C4-2B (cell line): ENCODE results near the gene WFIKKN2.

Source experiments
- H3K27ac ChIP-seq: fragments of 450-650 bp; 2 replicates; pipeline ENCODE4 v1.5.1; 2017
- ZFX ChIP-seq: fragments of 450-650 bp; IDR thresholded peaks from 2 replicates; pipeline ENCODE4 v1.6.1; 2017
- TF ChIP-seq, protein P1 (sequence below): fragments of 450-650 bp; conservative IDR thresholded peaks from 2 replicates; pipeline ENCODE4 v1.5.1; 2017; ENCODE audit warnings: mild to moderate bottlenecking

Gene WFIKKN2, protein sequence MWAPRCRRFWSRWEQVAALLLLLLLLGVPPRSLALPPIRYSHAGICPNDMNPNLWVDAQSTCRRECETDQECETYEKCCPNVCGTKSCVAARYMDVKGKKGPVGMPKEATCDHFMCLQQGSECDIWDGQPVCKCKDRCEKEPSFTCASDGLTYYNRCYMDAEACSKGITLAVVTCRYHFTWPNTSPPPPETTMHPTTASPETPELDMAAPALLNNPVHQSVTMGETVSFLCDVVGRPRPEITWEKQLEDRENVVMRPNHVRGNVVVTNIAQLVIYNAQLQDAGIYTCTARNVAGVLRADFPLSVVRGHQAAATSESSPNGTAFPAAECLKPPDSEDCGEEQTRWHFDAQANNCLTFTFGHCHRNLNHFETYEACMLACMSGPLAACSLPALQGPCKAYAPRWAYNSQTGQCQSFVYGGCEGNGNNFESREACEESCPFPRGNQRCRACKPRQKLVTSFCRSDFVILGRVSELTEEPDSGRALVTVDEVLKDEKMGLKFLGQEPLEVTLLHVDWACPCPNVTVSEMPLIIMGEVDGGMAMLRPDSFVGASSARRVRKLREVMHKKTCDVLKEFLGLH

DNA sequence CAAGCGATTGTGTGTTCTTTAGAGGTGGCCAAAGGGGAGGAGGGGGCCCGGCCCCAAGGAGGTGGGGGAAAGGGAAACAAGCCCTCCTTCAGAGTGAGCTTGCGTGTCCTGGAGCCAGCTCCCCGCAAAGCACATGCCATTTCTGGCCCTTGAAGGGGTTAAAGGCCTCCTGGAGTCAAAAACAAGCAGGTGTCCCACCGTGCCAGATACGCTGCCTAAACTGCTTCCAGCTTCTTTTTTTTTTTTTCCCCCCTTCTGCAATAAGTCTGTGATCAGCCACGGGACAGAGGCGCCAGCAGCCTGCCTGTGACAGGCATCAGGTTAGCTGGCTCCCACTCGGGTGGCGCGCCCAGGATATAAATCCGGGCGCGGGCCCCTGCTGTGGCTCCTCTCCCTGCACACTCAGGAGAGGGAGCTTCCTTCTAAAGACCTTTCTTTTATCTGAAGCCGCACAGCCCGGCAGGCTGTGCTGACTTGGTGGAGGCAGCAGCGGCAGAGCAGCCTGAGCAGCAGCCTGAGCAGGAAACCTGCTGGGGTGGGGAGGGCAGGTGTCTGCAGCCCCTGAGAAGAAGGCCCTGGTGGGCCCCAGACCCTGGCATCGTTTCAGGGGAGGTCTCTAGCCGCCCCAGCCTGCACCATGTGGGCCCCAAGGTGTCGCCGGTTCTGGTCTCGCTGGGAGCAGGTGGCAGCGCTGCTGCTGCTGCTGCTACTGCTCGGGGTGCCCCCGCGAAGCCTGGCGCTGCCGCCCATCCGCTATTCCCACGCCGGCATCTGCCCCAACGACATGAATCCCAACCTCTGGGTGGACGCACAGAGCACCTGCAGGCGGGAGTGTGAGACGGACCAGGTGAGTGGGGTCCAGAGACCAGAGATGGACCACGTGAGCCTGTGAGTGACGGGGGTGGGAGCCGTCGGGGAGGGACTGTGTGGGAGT, at the start of gene WFIKKN2:
WFIKKN2 (plus strand) TSS at position 286 of the 934 bp plus-strand sequence; CDS start at position 638, 352 bp downstream.
- H3K27ac ChIP-seq, result no peak within 1 kb of the TSS

DNA sequence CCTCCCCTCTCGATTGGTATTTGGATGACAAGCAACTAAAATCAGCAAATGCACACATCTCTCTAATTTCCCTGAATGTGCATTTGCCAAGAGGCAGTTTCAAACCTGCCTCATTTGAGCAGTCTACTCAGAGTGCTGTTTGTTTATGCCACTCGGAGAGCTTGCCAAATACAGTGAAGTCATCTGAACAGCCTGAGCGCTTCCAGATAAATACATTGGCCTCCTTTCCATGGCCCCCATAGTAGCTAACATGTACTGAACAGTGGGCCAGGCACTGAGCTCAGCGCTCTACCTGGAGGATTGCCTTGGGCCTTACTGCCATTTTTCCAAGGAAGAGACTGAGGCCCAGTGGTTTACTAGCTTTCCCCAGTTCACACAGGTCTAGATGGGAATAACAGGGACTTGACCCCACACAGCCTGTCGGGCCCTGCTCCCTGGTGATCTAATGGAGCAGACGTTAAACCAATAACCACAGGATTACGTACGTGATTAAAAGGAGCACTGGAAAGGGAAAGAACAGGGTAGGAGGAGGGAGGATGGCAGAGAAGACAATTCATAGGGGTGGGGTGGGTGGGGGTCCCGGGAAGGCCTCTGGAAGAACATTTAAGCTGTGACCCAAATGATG, 49.3 kb upstream of the WFIKKN2 start:
- TF ChIP-seq, protein P1, sequence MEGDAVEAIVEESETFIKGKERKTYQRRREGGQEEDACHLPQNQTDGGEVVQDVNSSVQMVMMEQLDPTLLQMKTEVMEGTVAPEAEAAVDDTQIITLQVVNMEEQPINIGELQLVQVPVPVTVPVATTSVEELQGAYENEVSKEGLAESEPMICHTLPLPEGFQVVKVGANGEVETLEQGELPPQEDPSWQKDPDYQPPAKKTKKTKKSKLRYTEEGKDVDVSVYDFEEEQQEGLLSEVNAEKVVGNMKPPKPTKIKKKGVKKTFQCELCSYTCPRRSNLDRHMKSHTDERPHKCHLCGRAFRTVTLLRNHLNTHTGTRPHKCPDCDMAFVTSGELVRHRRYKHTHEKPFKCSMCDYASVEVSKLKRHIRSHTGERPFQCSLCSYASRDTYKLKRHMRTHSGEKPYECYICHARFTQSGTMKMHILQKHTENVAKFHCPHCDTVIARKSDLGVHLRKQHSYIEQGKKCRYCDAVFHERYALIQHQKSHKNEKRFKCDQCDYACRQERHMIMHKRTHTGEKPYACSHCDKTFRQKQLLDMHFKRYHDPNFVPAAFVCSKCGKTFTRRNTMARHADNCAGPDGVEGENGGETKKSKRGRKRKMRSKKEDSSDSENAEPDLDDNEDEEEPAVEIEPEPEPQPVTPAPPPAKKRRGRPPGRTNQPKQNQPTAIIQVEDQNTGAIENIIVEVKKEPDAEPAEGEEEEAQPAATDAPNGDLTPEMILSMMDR, result no peak
- no peak for TF ChIP-seq ZFX

More for the DNA sequence above, at the start of gene WFIKKN2:
- TF ChIP-seq, protein P1, result no peak
- TF ChIP-seq ZFX, result no peak

DNA sequence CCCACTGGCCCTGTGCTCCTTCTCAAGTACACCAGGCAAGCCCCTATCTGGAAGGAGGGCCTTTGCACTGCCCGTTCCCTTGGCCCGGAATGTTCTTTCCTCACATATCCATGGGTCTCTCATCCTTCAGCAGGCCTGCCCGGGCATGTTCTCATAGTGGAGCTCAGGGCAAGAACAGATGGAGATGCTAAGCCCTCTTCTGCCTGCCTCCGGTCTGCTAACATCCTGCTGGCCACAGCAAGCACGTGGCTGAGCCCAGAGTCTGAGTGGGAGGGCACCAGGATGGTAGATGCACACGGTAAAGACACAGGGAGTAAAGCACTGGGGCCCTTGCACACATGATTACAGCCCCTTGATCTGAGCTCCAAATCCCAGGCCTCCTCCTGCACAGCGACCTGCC, 48.3 kb upstream of the WFIKKN2 start:
- H3K27ac ChIP-seq, result no peak overlapping the region
- TF ChIP-seq, protein P1, result no peak
- no peak for TF ChIP-seq ZFX

More for the DNA sequence above, 49.3 kb upstream of the WFIKKN2 start:
- H3K27ac ChIP-seq, result peak overlapping the region; percentile 16; the same call in 1 of the 2 replicates

DNA sequence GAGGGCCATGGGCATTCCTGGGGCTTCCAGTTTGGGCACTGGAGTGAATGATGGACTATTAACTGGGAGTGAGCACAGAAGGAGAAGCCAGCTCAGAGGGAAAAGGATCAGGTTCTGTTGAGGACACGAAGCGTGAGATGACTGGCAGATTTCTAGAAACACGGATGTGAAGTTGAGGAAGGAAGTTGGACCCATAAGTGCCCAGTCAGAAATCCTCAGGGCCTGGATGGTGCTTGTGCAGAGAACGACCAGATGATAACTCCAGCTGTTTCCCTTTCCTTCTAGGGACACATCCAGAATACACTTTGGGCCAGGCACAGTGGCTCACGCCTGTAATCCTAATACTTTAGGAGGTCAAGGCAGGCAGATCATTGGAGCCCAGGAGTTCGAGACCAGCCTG, 44.8 kb upstream of the WFIKKN2 start:
- H3K27ac ChIP-seq, result no peak overlapping the region
- no peak for TF ChIP-seq ZFX
- TF ChIP-seq, protein P1, result no peak

DNA sequence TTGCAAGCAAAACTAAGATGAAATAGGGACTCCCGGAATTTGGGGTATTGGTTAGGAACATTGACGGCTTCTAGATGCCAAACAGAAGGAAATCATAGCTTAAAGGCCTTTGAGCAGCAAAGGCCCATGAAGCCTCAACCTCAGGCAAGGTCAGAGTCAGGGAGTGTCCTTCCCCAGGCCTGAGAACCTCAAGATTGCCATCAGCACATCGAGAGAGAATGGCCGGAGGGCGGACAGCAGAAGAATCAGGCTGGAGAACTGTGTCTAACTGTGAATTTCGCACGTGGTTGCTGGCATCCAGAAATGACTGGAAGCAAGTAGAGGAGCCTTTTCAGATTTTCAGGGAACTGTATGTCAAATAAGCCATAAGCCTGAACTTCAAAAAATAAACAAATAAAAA, 43.3 kb upstream of the WFIKKN2 start:
- TF ChIP-seq ZFX, result no peak
- TF ChIP-seq, protein P1, result no peak
- H3K27ac ChIP-seq, result no peak overlapping the region

DNA sequence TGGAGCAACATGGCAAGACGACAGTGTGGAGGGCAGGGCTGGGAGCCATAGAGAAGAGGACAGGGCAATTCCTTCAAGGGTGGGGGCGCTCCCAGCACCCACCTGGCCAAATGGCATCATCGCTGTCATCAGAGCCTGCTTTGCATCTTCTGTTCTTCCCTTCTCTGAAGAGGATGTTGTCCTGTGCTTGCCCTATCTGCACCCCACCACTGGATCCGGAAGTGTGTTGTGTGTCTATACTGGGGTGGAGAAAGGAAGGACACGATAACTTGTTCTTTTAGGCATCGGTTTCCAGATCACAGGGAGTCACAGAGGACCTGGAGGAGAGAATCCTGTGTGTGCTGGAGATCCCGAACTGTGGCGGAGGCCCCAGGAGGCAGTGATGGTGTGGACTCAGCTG, 42.4 kb upstream of the WFIKKN2 start:
- H3K27ac ChIP-seq, result no peak overlapping the region
- TF ChIP-seq, protein P1, result no peak
- no peak for TF ChIP-seq ZFX
